Right ventricle myocardium inferior (tissue), 1 donor: ENCODE data around the gene RALB. TPM values are rescaled to one million over a fixed set of nuclear protein-coding genes. Genes with fewer than 3 reads are reported as not detected.

ENCODE experiments used
- ATAC-seq: fragments of 200-7000 bp; cut with Tn5 transposase; one replicate; pipeline ENCODE4 v1.9.1; 2020; ENCODE audit warnings: mild to moderate bottlenecking, moderate library complexity
- DNase-seq: peaks from one replicate; pipeline ENCODE4 v3.0.0; 2021; ENCODE audit errors: missing footprints
- intact Hi-C: fragments of 100-400 bp; cut with DNase I; formaldehyde crosslinking; loops from one replicate; pipeline ENCODE4 v1.11.0; 2022
- total RNA-seq: library from RNA; stranded (reverse); fragmentation: NEBNext Ultra II Directional; extraction: Animal tissue kit (Norgen Biotek cat#: 25700); gene quantifications from one replicate; pipeline ENCODE4 v1.2.1, GENCODE V29; 2021
- donor health status: DM: no; HTN: yes; CAD: no; lungs with severe emphysema.

RALB gene
- total RNA-seq, 1 donor from 2014 or later = 52.0 TPM

DNA sequence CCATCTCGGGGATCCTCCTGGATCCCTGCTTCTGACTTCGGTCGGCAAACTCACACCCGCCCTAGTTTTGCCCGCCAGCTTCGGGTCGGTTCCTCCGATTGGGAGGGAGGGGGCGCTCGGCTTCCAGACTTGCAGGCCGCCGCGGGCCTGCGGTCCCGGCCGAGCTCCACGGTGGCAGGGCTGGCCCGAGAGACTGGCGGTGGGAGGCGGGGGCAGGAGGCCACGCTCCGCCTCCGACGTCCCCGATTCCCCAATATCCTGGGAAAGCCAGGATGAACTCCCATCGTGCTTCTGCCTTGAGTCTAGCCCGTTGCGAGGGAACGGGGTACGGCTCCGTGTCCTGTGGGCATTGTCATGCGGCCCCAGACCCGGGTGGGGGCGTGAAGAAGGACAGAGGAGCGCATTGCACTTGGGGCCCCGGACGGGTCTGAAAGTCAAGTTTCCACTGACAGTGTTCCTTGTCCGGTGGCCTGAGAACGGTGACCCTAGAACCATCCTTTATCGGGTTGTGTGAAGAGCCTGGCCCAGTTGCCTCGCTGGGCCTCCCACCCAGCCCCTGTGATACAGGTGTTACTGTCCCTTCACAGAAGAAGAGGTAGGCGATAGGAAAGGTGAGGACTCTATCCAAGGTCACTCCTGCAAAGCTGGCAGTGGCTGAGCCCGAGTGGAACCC lies 90.9 kb downstream of the RALB start:
- ATAC-seq = peak; percentile 83
- intact Hi-C loops = loop anchor here (1.0 to 5.0 kb wide), 4 partner anchors 160 to 337 kb away; no protein-coding TSS in a partner anchor

More for the DNA sequence above, 90.9 kb downstream of the RALB start:
- DNase-seq = peak; percentile 91

Other genes with a start within 250 kb of the RALB start
- 8.2 TPM for gene EPB41L5, start 239.8 kb upstream of the RALB start, total RNA-seq
- 20.6 TPM for gene TMEM185B, start 29.5 kb upstream of the RALB start, total RNA-seq
- gene INHBB, start 93.3 kb downstream of the RALB start, total RNA-seq = 7.1 TPM